DND-41 (cell line): ENCODE results near the gene FAM20C.

ENCODE experiments used
- CTCF ChIP-seq: IDR thresholded peaks from 2 replicates; pipeline ENCODE4 v1.5.1; 2012; ENCODE audit warnings: borderline replicate concordance, low read length, moderate library complexity, mild to moderate bottlenecking; ENCODE audit not compliant: poor library complexity, severe bottlenecking; ENCODE audit errors: extremely low read depth
- EZH2 ChIP-seq: IDR thresholded peaks from 3 replicates; pipeline ENCODE4 v1.6.1; 2012; ENCODE audit warnings: borderline replicate concordance, low read depth, mild to moderate bottlenecking, moderate library complexity, low read length, inconsistent platforms; ENCODE audit not compliant: severe bottlenecking

DNA sequence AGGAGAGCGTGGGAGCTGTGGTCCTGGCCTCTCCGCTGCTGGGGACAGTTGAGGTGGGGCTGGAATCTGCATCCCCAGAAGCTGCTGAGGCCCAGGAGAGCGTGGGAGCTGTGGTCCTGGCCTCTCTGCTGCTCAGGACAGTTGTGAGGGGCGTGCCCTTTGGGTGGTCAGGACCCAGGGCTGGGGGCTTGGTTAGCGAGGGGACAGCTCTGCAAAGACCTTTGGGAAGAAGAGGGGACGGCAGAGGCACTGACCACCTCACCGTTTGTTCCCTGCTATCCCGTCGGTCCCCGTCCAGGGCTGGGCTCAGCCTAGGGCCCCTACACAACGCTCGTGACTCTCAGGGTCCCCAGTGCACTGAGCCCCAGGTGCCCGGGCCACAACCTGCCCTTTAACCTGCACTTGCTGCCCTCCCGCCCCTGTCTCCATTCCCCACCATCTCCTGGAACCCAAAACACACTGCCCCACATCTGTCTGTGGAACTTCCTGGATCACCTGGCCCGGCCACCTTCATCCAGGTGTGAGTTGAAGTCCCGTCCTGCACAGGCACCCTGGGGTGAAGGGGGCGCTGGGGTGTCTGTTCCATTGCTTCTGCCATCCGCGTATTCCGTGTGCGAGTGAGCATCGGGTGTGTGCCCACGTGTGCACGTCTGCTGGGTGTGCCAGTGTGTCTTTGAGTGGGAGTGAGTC is 111.7 kb downstream of the FAM20C start:
- TF ChIP-seq CTCF = no peak
- TF ChIP-seq EZH2 = no peak
